Epithelial cell of proximal tubule (primary cell): ENCODE results near the gene ARRDC3. TPM values are rescaled to one million over a fixed set of nuclear protein-coding genes. Genes with fewer than 3 reads are reported as not detected.

Experiments used
- DNase-seq: peaks from one replicate; pipeline ENCODE4 v3.0.0-alpha.2; 2011; ENCODE audit warnings: low read depth
- H3K4me3 ChIP-seq: 2 replicates; pipeline ENCODE4 v1.5.1; 2011; ENCODE audit warnings: low read depth, mild to moderate bottlenecking, low read length
- total RNA-seq: library from RNA; depleted of rRNA; stranded (reverse); fragments of >200 nt; gene quantifications from 2 replicates; pipeline ENCODE4 v1.2.3, GENCODE V29; 2015
- TF ChIP-seq, protein P1 (sequence below): conservative IDR thresholded peaks from 2 replicates; pipeline ENCODE4 v1.5.1; 2012; ENCODE audit warnings: low read depth, mild to moderate bottlenecking, low read length

Gene ARRDC3
- total RNA-seq, 1 donor from 2014 or later = 34.2 TPM

DNA sequence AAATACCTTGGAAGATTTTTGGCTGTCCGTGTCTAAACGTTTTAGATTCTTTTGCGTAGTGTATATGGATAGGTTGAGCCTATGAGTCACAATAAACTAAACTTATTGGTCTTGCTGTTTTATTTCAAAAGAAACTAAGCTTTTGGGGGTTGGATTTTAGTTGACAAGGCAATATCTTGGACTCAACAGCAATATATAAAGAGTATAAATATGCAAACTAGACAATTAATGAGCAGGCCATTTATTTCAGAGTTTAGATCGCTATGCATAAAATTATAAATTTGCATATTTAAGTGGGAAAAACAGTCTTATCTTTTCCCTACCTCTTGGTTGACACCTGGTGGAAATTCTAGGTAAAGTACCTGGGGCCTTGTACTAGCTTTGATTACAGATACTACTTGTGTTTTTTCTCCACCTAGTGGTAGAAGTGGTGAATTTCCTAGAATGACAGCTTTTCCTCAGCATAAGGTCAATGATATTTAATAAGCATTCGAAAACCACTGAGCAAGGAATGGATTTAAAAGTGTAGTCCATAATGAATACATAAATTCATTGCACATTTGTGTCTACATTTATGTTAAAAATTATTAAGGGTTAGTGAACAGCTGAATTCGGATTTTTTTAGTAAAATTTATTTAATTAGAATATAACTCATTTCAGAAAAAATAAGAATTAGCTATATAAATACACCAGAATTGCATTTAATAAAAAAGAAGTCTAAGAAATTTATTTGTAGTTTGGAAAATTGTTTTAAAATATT is 1.7 kb upstream of the ARRDC3 start:
- peak overlapping the region; percentile 90 for H3K4me3 ChIP-seq
- TF ChIP-seq, protein P1, sequence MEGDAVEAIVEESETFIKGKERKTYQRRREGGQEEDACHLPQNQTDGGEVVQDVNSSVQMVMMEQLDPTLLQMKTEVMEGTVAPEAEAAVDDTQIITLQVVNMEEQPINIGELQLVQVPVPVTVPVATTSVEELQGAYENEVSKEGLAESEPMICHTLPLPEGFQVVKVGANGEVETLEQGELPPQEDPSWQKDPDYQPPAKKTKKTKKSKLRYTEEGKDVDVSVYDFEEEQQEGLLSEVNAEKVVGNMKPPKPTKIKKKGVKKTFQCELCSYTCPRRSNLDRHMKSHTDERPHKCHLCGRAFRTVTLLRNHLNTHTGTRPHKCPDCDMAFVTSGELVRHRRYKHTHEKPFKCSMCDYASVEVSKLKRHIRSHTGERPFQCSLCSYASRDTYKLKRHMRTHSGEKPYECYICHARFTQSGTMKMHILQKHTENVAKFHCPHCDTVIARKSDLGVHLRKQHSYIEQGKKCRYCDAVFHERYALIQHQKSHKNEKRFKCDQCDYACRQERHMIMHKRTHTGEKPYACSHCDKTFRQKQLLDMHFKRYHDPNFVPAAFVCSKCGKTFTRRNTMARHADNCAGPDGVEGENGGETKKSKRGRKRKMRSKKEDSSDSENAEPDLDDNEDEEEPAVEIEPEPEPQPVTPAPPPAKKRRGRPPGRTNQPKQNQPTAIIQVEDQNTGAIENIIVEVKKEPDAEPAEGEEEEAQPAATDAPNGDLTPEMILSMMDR = peak; percentile 98
- DNase-seq = peak; percentile 85

GRCh38 chr5:91383956-91384300 is 811 bp upstream of the ARRDC3 start:
- TF ChIP-seq, protein P1 = no peak
- DNase-seq = no peak

GRCh38 chr5:91382530-91383026 is 539 bp downstream of the ARRDC3 start:
- DNase-seq = no peak
- TF ChIP-seq, protein P1 = no peak
- H3K4me3 ChIP-seq = peak overlapping the region; percentile 90

More at GRCh38 chr5:91383956-91384300, 811 bp upstream of the ARRDC3 start:
- peak overlapping the region; percentile 90 for H3K4me3 ChIP-seq

DNA sequence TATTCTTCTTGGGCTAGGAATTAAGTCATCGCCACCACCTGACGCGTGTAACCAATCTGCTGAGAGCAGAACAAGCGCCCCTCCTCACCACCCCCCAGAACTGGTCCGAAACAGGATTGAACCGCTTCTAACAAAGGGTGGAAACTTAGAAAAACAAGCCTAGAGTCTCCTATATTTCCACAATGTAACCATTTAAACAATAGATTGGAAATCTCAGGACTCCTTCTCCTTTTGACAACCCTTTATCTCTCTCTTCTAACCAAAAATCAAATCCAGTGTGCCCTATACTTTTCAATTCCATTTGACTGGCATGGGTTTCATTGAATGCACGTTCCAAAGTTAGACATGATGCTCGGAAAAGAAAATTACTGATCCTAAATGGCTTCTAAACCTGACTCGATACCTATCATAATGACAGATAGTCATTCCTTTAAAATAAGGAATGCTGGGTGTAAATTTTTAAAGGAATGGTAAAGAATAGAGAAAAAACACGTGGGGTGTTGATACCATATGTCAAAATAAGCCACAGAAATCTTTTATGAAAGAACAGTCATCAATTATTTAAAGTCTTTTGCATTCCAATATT is 1.2 kb downstream of the ARRDC3 start:
- H3K4me3 ChIP-seq = peak overlapping the region; percentile 90
- no peak for DNase-seq
- TF ChIP-seq, protein P1 = no peak

DNA sequence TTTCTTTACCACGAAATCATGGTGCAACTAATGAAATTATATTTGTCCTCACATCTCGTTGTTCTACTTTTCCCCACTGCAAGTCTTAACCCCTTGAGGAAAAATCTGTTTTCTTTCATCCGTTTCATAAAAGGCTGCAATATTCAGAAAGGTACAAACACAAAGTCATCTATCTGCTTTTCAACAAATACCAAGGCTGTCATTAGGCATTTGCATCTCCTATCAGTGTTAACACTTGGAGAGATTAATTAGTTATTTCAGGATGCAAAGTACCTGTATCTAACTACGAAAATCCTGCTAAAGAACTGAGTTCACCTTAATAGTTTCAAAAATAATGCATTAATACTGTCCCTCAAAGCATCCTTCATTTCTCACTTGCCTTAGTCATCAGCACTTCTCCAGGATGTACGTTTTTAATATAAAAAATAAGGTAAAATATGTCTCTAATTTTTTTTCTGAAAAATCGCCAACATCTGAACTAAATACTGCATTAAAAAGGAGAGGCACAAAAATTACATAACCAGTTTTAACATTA is 1.8 kb downstream of the ARRDC3 start:
- no peak for DNase-seq
- H3K4me3 ChIP-seq = peak overlapping the region; percentile 90
- TF ChIP-seq, protein P1 = no peak

DNA sequence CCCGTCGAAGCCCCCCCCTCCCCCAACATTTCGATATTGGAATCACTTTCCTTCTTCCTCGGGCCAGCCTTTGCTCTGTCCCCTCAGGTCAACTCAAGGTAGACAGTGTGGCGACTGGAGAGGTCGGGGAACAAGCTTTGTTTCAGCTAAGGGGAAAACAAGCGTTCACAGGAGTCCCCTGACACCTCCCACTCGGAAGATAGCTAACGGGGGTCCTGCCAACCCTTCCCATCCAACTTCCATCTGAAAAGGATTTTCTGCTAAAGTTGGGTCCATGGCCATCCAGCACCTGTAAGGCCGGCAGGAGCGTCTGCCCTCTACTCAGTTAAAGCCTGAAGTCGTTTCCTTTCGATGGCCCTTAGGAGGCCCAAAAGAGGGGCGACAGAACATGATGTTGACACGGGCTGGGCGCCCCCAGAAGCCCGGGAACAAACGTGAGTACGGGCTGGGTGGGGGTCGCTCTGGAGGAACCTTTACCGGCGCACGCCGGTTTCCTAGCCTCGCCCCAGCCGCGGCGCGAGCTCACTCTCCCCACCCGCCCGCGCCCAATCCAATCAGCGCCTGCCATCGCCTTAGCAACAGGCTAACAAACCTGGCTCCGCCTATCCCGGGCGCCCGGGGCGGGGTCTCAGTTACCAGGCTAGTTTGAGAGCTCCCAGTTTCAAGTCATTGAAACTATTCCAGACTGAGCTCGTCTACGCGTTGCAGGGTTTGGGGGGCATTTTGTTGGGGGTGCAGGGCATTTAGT is 2.5 kb downstream of the ARRDC3 start:
- TF ChIP-seq, protein P1 = no peak
- H3K4me3 ChIP-seq = peak overlapping the region; percentile 90
- DNase-seq = no peak
